HG03521 (cell line): ENCODE measurements around the gene GNG13.
"Not testable (repeated sequence)": the region's sequence is repeated elsewhere in the genome, so short reads cannot be mapped to it uniquely, and the experiment has no call there.

Experiments used
- ATAC-seq: cut with Tn5 transposase; IDR thresholded peaks from one replicate; pipeline ENCODE4 v1.9.1; 2021; ENCODE audit warnings: mild to moderate bottlenecking, moderate library complexity; ENCODE audit not compliant: unreplicated experiment

Gene GNG13

DNA sequence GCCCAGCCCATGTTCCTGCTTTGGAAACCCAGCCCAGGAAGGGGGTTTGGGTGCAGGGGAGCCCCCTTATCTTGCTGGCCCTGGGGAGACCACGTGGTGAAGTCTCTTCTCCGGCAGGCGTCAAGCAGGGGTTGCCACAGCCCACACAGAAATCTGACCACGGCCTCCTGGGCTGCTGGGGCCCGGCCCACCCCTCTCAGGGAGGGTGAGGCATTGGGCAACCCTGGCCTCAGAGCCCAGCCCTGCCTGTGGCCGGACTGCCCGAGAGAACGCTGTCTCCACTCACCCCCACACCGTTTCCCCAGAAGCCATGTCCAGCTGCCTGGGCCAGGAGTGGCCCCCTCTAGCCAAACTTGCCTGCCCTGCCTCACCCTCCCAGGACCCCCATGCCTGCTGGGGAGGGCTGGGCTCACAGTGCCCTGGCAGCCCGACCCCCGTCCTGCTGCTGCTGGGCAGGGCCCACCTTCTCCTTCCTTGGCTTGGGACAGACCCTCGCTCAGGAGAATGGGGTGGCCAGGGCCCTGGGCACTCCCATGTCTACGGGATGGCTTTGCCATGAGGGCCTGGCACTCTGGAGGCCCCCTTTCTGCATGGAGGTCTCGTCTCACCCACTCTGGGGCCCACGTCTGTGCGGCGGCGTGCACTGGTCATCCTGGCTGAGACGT lies 19.1 kb downstream of the GNG13 start:
- no peak for ATAC-seq

DNA sequence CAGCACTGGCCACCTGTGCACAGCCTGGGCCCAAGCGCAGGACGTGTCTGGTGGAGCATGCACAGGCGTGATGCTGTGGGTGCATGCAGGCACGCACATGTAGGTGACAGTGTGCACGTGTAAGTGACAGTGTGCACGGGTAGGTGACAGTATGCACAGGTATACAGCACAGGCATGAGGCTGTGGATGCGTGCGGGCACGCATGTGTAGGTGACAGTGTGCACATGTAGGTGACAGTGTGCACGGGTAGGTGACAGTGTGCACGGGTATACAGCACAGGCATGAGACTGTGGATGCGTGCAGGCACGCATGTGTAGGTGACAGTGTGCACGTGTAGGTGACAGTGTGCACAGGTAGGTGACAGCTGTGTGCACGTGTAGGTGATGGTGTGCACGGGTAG lies 20.2 kb downstream of the GNG13 start:
- no peak for ATAC-seq

- ATAC-seq, result no peak
Observed at GRCh38 chr16:779561-779960, 21.0 kb downstream of the GNG13 start.

GRCh38 chr16:778909-779527 lies 21.5 kb downstream of the GNG13 start:
- no peak for ATAC-seq

DNA sequence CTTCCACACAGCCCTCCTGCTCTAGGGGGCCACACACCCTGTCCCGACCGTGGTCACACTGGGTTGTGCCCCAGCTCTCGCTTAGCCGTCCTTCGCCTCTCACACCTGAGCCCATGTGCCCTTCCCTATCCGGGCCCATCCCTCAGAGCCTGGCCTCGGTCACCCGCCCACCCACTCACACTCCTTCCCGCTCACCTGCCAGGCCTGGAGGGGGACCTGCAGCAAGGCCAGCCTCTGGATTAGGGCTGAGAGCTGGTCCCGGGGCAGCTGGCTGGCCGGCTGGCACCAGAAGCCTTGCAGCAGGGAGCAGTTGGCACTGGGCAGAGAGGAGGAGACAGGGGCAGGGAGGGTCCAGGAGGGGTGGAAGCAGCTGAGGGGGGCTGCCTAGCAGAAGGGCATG lies 22.1 kb downstream of the GNG13 start:
- ATAC-seq, result no peak

DNA sequence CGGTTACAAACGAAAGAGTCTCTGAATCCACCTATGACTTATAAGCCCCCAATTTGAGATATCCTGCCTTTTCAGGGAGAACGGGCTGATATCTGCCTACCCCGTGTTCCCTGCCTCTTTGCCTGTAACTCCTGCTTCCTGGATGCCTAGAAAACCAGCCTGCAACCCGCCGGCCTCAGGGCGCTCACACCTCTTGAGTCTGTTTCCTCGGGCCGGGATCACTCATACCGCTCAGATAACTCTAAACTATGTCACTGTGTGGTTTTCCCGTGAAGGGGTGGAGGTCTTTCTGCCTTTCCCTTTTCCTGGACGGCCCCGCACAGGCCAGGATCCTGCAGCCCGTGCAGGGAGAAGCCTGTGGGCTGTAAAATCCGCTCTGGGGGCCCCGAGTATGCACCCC lies 22.7 kb downstream of the GNG13 start:
- ATAC-seq, result no peak

DNA sequence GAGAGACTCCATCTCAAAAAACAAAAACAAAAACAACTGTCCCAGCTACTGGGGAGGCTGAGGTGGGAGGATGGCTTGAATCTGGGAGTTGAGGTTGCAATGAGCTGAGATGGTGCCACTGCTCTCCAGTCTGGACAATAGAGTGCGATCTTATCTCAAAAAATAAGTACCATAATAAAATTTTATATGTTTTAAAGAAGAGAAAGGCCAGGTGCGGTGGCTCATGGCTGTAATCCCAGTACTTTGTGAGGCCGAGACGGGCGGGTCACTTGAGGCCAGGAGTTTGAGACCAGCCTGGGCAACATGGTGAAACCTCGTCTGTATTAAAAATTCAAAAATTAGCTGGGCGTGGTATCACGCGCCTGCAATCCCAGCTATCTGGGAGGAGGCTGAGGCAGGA lies 23.7 kb downstream of the GNG13 start:
- ATAC-seq, result no peak

GRCh38 chr16:776298-776697 lies 24.2 kb downstream of the GNG13 start:
- not testable (repeated sequence) for ATAC-seq

- no peak for ATAC-seq
Observed at GRCh38 chr16:775236-775796, 25.2 kb downstream of the GNG13 start.

- no peak for ATAC-seq
Observed at GRCh38 chr16:774086-775001, 26.2 kb downstream of the GNG13 start.

DNA sequence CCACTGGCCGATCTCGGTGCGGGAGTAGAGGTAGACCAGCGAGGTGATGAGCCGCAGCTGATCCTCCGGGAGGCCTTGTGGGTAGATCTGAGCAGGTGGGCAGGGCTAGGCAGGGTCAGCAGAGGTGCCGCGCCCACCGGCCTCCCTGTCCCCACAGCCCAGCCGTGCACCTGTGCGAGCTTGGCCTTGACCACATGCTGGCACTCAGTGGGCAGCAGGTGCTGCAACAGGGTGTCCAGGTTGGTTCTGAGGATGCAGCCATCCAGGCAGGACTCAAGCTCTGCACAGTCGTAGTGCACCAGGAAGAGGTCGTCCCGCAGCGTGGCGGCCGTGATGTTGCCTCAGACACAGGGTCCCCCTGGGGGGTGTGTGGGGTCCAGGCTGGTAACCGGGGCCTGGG lies 27.6 kb downstream of the GNG13 start:
- ATAC-seq, result no peak

GRCh38 chr16:770411-770810 lies 30.1 kb downstream of the GNG13 start:
- no peak for ATAC-seq

- no peak for ATAC-seq
Observed at GRCh38 chr16:769934-770333, 30.6 kb downstream of the GNG13 start.

- ATAC-seq, result no peak
Observed at GRCh38 chr16:769184-769784, 31.2 kb downstream of the GNG13 start.

- no peak for ATAC-seq
Observed at GRCh38 chr16:768428-768827, 32.1 kb downstream of the GNG13 start.

DNA sequence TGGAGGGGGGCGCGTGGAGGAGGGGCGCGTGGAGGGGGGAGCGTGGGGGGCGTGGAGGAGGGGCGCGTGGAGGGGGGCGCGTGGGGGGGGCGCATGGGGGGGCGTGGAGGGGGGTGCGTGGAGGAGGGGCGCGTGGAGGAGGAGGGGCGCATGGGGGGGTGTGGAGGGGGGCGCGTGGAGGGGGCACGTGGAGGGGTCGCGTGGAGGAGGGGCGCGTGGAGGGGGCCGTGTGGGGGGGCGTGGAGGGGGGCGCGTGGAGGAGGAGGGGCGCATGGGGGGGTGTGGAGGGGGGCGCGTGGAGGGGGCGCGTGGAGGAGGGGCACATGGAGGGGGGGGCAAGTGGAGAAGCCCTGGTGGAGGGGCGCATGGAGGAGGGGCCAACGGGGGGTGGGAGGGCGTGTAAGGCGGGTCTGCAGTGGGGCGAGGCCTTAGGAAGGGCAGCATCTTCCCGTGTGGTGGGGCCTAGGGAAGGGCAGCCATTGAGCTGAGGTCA lies 32.7 kb downstream of the GNG13 start:
- no peak for ATAC-seq

DNA sequence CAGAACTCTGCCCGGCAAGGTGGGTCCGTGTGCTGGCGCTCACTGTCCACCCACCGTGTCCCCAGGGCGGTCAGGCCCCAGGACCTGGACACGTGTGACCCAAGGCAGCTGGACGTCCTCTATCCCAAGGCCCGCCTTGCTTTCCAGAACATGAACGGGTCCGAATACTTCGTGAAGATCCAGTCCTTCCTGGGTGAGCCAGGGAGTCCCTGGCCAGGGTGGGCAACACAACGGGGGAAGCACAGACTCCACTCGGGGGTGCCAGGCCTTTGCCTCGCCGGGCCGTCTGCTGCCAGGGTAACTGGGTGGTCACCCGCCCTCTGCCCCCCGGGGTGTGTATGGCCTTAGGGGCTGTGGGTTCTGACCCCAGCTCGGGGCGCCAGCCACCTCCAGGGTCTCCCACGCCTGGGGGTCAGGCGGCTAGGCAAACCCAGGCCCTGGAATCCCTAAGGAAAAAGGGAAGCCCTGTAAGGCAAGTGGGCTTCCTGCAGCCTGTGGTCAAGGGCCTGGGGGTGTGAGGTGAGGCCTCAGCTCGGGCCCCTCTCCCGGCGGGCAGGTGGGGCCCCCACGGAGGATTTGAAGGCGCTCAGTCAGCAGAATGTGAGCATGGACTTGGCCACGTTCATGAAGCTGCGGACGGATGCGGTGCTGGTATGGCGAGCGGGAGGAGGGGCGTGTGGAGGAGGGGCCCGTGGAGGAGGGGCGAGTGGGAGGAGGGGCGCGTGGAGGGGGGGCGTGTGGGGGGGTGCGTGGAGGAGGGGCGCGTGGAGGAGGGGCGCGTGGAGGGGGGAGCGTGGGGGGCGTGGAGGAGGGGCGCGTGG lies 33.5 kb downstream of the GNG13 start:
- ATAC-seq, result no peak

GRCh38 chr16:766008-766819 lies 34.3 kb downstream of the GNG13 start:
- no peak for ATAC-seq

- no peak for ATAC-seq
Observed at GRCh38 chr16:765488-765865, 35.1 kb downstream of the GNG13 start.
